Iris pigment epithelial cell (primary cell): ENCODE results near the gene TAS1R3.
A peak's percentile ranks its signal among the peaks of the same experiment; 100 is the strongest.
"Not testable (repeated sequence)": the region's sequence is repeated elsewhere in the genome, so short reads cannot be mapped to it uniquely, and the experiment has no call there.

Experiments
- DNase-seq: peaks from one replicate; pipeline ENCODE4 v3.0.0-alpha.2; 2011; ENCODE audit warnings: low read depth

The TAS1R3 gene

DNA sequence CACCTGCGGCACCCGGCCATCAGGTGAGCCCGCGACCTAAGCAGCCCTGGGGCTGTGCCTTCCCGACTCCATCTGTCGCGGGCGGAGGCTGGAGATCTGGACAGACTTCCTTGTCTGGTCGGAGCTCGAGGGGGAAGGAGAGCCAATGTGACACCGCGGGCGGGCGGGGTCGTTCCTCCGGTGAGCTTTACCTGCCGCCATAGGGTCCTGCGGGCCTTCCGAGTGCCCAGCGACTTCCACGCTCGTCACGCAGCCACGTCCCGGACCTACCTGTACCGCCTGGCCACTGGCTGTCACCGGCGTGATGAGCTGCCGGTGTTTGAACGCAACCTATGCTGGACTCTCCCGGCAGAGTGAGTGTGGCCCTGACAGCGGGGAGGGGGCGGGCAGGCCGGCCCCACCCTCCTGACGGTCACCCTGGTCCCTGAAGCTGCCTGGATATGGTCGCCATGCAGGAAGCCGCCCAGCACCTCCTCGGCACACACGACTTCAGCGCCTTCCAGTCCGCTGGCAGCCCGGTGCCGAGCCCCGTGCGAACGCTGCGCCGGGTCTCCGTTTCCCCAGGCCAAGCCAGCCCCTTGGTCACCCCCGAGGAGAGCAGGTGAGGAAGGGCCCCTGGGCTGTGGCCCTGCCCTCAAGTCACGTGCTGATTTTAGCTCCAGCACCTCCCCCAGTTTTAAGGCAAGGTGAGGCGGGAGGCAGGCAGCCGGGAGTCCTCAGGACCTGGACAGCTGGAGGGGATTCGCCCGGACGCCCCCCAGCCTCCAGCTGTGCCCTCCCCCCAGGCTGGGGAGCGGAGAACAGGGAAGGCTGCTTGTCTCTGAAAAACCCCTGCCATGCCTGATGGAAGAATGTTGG lies 21.6 kb upstream of the TAS1R3 start:
- DNase-seq = peak; percentile 15

DNA sequence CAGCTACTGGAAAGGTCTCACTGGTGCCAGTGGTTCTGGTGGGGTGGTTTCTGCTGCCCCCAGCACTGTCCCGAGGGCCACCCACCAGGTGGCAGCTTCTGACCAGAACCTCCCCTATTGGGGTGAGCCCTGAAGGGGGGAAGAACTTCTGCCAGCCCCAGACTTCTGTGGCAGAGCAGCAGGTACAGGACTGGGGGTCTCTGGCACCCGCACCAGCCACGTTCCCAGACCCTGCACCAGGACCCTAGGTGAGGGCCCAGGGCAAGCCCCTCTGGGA lies 21.0 kb upstream of the TAS1R3 start:
- DNase-seq = no peak

DNA sequence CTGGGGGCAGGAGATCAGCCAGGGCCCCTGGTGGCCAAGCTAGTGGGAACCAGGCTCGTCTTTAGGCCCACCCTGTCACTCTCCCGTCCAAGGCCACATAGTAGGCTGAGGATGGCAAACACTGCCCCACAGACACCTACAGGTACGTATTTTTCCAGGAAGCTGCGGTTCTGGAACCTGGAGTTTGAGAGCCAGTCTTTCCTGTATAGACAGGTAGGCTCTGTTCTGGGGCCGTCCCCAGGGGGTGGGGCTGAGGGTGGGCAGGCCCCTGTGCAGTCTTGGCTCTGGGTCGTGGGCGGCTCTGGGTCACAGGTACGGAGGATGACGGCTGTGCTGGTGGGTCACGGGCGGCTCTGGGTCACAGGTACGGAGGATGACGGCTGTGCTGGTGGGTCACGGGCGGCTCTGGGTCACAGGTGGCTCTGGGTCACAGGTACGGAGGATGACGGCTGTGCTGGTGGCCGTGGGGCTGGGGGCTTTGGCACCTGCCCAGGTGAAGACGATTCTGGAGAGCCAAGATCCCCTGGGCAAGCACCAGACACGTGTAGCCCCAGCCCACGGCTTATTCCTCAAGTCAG lies 20.5 kb upstream of the TAS1R3 start:
- no peak for DNase-seq

DNA sequence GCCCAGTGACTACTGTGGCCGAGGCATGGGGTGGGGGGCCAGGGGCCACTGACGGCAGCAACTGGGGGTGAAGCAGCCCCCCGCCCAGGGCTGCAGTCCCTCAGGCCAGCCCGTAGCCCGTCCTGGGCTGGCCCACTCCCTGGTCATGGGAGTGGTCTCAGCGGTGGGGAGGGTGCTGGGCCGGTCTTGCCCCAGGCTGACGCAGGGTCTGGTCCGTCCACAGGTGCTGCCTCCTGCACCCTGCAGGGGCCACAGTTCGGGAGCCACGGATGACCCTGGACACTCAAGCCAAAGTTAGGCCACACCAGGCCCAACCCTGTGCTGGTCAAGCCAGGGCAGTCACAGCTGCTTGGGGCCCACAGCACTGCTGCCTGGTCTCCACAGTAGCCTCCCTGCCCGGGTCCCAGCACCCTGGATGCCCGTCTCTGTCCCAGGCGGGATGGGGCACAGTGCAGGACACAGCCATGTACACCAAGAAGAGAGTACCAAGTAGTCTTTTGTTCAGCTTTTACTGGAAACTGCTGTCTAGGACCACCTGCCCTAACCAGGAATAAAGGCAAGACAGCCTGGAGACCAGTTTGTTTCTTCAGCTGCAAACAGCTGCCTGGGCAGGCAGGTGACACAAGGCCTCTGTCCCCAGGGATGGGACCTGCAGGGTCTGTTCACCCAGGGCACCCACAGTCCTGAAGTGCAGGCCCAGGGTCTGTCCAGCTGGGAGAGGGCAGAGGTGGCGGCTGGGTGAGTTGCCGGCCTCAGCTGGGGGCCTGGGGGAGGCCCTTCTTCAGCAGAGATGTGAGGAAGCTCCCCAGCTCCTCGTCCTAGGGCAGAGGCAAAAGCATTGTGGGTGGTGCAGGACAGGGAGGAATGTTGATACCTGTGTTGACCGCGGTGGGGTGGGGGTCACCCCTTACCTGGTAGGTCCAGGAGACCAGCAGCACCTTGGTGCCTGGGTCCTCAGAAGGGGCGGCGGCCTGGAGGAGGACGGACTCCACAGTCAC lies 19.7 kb upstream of the TAS1R3 start:
- DNase-seq = no peak

DNA sequence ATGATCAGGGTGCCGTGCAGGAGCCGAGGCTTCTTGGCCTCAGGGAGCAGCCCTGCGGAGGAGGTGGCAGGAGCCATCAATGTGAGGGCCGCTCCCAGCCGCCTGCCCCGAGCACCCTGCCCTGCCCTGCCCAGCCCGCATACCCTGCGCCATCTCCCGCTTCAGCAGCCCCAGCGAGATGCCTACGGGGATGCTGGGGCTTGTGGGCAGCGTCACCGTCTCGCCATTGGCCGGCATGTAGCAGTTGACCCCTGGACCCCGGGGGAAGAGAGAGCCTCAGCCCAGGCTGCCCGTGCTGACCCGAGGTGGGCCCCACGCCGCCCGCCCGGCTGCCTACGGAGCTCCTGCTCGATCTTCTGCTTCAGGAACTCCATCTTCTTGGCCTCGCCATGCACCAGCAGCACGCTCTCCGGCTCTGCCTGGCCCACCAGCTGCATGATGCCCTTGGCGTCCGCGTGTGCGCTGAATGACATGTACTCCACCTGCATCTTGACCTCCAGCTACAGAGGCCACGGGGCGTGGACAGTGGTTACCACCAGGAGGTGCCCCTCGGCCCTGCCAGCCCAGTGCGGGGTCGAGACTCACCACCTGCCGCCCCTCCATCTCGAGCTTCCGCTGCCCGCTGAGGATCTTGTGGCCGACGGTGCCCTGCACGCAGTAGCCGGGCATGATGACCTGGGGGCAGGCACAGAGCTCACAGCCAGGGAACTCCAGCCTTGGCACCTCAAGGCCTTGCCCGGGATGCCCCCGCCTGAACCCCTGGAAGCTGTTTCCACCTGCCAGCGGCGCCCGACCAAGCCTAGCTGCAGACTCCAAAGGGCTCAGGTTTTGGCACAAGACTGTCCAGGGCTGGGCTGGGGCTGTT lies 18.4 kb upstream of the TAS1R3 start:
- DNase-seq = no peak

DNA sequence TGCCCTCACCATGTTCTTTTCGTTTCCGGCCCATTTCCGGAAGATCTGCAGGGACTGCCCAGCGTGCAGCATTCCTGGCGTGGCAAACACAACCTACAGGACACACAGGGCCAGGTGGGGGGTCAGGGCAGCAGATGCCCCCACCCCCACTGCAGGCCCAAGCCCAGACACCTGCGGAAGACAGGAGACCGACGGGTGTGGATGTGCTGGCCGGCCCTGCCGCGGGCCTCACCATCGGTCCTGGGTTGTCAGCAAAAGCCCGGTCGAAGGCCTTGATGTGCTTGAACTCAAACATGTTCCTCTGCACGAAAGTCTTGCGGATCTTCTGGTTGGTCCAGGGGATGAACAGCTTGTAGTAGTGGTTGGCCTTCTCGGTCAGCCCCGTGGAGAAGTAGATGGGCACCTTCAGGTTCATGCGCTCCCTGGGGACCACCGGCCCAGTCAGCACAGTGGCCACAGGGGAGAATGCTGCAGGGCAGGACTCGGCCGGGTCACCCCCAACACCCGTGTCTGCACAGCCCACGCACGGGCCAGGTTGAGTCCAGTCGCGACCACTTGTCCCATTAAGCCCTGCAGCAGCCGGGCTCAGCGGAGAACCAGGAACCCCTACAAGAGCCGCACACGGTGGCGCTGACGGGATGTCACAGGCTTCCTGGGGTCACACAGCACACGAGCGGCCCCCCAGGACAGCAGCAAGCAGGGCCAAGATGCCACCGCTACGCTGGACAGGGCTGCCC lies 17.4 kb upstream of the TAS1R3 start:
- no peak for DNase-seq

DNA sequence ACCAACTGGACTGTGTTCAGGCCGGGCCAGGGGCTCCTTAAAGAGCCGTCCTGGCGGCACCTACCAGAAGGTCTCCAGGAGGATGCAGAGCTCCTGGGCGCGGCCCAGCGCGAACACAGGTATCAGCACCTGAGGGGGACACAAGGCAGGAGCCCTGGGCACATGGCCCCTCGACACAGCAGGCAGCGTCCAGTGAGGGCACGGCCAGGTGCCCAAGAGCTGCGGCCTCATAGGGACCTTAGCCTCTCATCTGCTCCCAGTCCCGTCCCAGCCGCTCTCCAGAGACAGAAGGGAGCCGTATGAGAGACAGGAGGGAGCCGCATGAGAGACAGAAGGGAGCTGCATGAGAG lies 16.9 kb upstream of the TAS1R3 start:
- DNase-seq = no peak

DNA sequence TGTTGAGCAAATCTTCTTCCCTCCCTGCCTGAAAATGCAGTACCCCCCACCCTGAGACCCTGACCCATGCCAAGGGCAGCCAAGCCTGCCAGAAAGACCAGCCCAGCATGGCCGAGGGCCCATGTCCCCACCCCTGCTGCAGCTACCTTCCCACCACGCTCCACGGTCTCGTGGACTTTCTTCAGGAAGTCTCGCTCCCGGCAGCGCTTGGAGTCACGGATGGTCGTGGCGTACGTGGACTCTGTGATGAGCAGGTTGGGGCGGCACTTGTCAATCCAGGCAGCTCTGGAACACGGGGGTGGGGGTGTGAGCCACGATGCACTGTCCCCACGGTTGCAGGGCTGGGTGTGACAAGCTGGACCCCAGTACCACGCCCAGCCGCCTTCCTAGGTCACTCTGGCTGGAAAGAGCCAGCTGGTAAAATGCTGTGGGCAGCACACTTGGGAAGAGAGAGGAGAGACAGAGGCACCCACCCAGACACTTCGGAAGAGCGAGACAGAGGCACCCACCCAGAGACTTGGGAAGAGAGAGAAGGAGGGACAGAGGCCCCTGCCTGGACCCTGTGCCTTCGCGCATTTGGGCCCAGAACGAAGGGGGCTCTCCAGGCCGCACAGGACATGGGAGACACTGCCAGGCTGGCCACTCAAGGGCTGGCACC lies 16.3 kb upstream of the TAS1R3 start:
- DNase-seq = no peak

DNA sequence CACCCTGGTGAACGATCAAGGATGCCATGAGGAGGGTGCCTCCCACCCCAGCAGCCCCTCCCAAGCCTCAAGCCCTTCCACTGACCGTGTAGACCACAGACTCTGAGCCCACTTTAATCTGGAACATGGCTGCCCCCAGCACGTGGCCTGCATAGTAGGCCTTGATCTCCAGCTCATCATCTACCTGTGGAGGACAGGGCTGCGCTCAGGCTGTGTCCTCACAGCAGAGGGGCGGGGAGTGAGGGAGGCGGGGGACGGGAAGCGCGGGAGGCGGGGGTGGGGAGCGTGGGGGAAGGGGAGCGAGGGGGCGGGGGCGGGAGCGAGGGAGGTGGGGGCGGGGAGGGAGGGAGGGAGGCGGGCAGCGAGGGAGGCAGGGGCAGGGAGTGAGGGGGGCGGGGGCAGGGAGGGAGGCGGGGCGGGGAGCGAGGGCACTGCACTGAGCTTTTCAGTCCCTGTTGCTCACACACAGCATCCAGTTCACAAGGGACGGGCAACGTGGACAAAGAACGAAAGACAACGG lies 15.6 kb upstream of the TAS1R3 start:
- no peak for DNase-seq

DNA sequence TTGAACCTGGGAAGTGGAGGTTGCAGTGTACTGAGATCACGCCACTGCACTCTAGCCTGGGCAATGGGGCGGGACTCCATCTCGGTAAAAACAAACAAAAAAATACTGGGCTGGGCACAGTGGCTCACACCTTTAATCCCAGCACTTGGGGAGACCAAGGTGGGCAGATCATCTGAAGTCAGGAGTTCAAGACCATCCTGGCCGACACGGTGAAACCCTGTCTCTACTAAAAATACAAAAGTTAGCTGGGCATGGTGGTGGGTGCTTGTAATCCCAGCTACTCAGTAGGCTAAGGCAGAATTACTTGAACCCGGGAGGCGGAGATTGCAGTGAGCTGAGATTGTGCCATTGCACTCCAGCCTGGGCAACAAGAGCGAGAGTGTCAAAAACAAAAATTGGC lies 14.9 kb upstream of the TAS1R3 start:
- not testable (repeated sequence) for DNase-seq

DNA sequence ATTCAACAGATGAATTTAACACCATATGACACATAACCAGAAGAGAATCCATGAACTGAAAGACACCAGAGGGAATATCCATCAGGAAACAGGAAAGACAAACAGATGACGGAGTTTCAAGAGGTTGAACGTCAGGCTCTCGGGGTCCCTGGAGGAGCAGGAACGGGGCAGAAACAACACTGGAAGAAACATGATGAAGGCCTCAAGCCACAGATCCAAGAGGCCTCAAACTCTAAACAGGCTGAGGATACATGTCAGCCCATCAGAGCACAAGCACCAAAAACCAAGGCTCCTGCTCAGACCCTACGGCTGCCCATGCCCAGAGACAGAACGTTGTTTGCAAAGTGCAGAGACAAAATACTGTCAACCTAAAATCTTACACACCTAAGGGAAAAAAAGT lies 13.7 kb upstream of the TAS1R3 start:
- no peak for DNase-seq

DNA sequence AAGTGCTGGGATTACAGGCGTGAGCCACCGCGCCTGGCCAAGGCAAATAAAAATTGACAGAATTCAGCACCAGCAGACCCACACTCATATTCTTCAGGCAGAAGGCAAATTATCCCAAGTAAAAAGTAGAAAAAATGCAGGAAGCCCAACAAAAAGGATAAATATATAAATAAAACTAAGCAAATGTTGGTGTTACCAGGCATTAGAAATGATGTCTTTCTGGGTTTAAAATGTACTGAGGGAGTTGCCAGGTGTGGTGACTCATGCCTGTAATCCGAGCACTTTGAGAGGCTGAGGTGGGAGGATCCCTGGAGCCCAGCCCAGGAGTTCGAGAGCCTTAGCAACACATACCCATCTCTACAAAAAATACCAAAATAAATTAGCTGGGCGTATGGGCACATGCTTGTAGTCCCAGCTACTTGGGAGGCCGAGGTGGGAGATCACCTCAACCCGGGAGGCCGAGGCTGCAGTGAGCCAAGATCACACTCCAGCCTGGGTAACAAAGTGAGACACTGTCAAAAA lies 12.9 kb upstream of the TAS1R3 start:
- DNase-seq = peak; percentile 96

DNA sequence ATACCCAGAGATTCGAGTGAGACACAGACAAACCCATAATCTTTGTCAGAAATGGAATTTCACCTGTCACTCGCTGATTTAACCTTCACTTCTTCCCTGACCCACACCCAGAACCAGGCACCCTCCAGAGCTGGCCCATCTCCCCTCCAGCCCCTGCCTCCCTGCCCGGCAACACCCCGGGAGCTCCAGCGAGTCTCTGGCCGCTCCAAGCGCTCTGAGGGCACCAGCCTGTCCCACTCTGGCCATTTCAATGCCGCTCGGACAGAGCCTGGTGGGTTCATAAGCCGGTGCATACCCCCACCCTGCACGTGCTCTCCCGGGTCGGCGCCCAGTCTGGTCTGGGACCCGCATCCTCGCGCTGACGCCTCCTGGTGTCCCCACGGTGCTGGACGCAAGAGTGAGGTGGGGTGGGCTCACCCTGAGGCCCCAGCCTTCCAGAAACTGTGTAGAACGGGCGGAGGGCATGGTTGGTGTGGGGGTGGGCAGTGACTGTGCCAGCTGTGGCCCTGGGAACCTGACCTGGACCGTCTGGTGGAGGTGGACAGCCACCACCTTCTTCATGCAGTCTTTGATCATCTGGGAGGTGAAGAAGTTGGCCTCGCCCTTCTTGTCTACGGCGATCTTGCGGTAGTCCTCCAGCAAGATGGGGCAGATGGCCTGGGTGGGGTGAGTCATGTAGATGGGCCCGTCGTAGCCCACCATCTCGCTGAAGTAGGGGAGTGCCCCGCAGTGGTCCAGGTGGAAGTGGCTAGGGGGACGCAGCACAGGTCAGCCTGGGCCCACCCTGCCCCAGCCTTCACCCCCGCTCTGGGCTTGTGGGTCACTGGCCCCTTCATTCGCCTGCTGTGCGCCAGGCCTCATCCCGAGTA lies 12.1 kb upstream of the TAS1R3 start:
- no peak for DNase-seq

DNA sequence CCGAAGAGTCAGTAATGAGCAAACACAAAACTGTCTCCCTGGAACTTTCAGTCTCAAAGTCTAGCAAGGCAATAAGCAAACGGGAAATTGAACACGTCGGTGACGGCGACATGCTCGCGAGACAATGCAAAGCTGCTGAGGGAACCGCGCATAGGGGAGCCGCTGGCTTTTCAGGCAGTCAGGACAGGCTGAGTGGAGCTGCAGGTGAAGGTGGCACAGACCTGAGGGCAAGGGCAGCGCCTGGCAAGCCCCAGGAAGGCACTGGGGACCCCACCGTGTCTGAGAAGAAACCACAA lies 11.5 kb upstream of the TAS1R3 start:
- no peak for DNase-seq

DNA sequence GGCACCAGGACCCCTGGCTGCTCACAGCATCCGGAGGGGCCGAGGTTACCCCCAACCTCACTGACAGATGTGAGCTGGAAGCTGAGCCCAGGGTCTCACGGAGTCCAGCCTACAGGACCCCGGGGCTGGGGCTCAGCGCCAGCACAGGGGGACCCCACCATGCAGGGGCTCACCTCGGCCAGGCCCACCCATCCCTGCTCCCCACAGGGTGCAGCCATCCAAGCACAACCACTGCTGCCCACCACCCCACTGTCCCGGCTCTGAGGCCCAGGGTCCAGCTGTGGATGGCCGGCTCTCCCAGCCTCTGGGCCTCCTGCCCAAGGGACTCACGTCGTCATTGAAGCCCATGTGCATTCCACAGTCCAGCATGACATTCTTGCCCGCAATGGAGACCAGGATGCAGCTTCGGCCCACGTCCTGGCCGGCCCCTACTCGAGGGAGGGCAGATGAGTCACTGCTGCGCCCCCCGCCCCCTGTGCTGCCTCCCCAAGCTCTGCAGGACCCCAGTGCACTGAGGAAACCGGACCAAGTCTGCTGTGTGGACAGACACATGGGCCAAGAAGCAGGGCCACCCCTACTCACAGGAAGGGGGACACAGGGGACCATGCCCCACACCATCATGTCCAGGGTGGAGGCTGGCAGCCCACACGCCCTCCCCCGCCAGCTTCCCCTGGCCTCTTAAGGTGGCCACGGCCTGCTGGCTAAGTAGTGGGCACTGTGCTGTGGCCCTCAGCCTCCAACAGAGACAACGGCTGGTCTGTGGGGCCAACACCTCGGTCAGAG lies 10.2 kb upstream of the TAS1R3 start:
- peak; percentile 17 for DNase-seq

DNA sequence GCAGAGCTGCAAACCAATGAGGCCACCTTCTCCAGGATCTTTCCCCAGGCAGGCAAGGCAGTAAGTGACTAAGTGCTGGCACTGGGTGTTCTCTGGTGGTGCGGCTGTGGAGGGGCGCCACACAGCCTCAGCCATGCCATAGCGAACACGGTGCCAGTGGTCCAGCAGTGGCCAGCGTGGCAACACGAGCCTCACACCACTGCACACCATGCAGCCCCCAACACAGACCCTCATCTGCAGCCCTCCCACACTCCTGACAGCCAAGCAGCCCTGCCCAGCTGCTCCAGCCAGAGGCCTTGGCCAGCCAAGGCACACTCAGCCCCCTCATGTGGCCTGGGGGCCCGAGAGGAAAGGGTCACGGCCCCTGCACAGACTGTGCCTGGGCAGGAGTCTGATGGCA lies 9.6 kb upstream of the TAS1R3 start:
- no peak for DNase-seq

DNA sequence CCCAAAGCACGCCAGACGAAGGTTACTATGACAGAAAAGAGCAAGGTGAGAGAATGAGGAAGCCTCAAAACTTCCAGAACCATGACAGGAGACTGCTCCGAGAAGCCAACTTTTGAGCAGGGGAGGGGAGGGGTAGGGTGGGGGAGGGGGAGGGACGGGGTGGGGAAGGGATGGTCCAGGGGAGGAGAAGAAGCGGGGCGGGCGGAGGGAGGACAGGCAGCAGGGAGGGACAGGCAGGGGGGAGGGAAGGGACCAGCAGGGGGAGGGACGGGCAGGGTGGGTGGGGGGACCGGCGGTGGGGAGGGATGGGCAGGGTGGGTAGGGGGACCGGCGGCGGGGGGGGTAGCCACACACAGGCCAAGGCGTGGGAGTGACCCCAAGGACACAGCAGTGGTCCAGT lies 8.7 kb upstream of the TAS1R3 start:
- DNase-seq = no peak

DNA sequence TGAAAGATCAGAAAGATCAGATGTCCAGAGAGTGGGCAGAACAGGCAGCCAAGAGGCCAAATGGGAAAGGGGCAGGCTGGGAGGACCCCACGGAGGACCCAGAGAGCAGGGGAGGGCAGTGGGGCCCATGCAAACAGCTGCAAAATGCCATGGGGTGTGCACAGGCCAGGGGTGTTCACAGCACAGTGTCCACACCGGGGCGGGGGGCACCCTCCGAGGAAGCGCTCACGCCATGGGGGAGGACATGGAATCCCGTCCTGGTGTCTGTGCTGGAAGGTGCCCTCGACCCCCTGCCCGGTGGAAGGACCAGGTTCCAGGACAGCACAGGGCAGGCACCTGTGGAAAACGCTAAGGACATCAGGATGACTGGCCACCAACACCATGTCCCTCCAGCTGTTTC lies 8.1 kb upstream of the TAS1R3 start:
- DNase-seq = no peak

DNA sequence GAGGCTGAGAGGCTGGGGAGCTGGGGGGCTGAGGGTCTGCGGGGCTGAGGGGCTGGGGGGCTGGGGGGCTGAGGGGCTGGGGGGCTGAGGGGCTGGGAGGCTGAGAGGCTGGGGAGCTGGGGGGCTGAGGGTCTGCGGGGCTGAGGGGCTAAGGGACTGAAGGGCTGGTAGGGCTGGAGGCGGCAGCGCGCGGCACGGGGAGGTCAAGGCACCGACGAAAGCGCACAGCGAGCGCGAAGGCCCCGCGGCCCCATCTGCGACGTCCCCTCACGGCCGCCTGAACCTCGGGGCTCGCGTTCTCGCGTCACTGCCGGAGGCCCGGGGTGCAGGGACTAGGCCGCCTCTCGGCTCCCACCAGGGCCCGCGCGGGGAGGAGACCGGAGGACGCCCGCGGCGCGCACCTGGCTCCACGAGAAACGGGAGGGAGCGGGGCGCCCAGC lies 7.0 kb upstream of the TAS1R3 start:
- DNase-seq = no peak
